ENCODE data around the gene NNMT.
A peak's percentile ranks its signal among the peaks of the same experiment; 100 is the strongest.

NNMT gene

GRCh38 chr11:114256176-114256966 is 39.8 kb upstream of the NNMT start:
- Histone ChIP-seq H3K27ac (no peak overlapping the region), H3K4me3 (no peak overlapping the region), H3K4me1 (peaks cover 39% of the 10 kb centered on the region), H3K27me3 (no peaks in the 10 kb centered on the region), H4K20me1 (no peaks in the 10 kb centered on the region), H3K9me3 (no peaks in the 10 kb centered on the region), H3K4me2 (no peak overlapping the region), H3K36me3 (no peaks in the 10 kb centered on the region), H3K9ac (no peak overlapping the region)
- no peak for TF ChIP-seq Cebpa-rat (IDR thresholded peaks at IDR 0.05)

- no peak for TF ChIP-seq Cebpa-rat (IDR thresholded peaks at IDR 0.05)
- no peaks in the 10 kb centered on the region for H3K9me3 ChIP-seq
- H3K9ac ChIP-seq: no peak overlapping the region
- no peaks in the 10 kb centered on the region for H3K36me3 ChIP-seq
- H3K27me3 ChIP-seq: no peaks in the 10 kb centered on the region
- H3K4me2 ChIP-seq: no peak overlapping the region
- H3K4me3 ChIP-seq: no peak overlapping the region
- no peaks in the 10 kb centered on the region for H4K20me1 ChIP-seq
- H3K27ac ChIP-seq: no peak overlapping the region
- peaks cover 33% of the 10 kb centered on the region for H3K4me1 ChIP-seq
Measured at GRCh38 chr11:114256967-114257286, 39.3 kb upstream of the NNMT start.

DNA sequence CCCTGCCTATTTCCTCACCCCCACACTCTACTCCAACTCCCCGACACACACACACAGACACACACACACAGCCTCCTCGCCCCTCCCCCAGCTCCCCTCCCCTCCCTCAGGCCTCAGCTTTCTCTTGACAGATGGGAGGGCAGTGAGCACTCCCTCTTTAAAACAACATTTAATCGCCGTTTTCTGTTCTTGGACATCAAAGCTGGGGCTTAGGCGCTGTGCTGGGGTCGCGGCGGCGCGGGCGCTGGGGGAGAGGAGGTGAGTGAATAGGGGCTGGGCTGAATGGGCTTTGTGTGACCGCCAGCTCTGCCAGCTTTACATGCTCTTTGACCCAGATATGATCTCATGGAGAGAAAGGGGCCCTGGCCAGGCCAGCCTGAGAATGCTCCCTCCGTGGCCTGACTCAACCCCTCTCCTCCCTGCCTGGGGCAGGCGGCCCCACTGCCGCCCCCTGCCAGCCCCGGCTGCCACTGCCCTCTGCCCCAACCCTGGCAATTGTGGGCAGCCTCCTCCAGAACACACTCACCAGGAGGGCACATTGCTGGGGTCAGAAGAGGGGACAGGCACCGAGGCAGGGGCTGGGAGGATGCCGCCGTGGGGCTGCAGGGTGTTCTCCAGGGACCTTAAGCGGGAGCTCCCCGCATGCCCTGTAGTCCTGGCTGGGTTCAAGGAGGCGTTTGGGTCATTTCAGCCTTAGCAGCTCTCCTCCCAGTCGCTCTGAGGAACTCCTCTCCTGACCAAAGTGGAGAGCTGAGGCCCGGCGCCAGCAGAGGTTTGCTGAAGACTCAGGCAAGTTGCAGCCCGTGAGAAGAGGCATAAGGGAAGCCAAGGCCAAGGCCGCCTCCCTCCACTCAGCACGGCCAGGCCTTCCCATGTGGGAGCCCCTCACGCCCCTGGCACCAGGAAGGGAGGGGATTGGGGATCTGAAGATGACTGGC is 38.3 kb upstream of the NNMT start:
- TF ChIP-seq Cebpa-rat (IDR thresholded peaks at IDR 0.05): no peak
- H3K4me1 ChIP-seq: peaks cover 27% of the 10 kb centered on the region
- peak overlapping the region; percentile 32 for H3K4me2 ChIP-seq
- H3K4me3 ChIP-seq: no peak overlapping the region
- H3K9me3 ChIP-seq: no peaks in the 10 kb centered on the region
- no peaks in the 10 kb centered on the region for H3K27me3 ChIP-seq
- H3K9ac ChIP-seq: no peak overlapping the region
- no peak overlapping the region for H3K27ac ChIP-seq
- no peaks in the 10 kb centered on the region for H3K36me3 ChIP-seq
- H4K20me1 ChIP-seq: no peaks in the 10 kb centered on the region

DNA sequence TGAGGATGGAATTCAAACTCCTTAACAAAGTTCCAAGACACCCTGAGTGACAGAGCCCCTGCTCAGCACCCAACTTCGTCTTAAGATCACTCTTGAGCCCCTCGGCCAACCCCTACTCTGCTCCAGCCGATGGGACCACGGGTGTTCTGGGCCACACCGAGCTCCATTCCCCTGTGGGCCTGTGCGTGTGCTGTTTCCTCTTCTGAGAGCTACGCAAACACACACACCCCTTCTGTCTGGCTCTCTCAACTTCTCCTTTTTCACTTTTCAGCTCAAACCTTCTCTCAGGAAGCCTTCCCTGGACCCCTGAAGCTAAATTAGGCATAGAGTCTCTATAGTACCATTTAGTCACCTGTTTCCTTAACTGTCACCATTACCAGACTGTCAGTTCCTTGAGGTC is 37.5 kb upstream of the NNMT start:
- Histone ChIP-seq H3K9ac (no peak overlapping the region), H3K27me3 (no peaks in the 10 kb centered on the region), H3K4me2 (peak overlapping the region; percentile 32), H4K20me1 (no peaks in the 10 kb centered on the region), H3K4me1 (peaks cover 27% of the 10 kb centered on the region), H3K4me3 (no peak overlapping the region), H3K27ac (no peak overlapping the region), H3K36me3 (no peaks in the 10 kb centered on the region), H3K9me3 (no peaks in the 10 kb centered on the region)
- TF ChIP-seq Cebpa-rat (IDR thresholded peaks at IDR 0.05): no peak

DNA sequence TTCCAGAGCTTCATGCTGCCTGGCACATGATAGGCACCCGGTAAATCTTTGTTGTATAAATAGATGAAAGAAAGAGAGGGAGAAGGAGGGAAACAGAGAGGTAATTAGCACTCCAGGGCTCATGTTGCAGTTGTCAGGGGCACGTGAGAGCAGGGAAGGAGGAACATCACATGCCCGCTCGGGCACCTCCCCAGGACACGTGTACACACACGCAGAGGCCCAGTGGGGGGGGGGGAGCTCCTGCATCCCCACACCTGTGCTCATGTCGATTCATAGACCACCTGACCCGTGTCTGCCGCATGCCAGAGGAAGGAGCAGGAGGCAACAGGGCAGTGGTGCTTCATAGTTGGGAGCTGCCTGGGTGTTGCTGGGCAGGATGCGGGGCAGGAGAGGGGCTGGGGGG is 37.1 kb upstream of the NNMT start:
- no peak overlapping the region for H3K4me3 ChIP-seq
- peak overlapping the region; percentile 32 for H3K4me2 ChIP-seq
- H3K36me3 ChIP-seq: no peaks in the 10 kb centered on the region
- H3K27ac ChIP-seq: no peak overlapping the region
- no peaks in the 10 kb centered on the region for H3K9me3 ChIP-seq
- peaks cover 27% of the 10 kb centered on the region for H3K4me1 ChIP-seq
- no peak overlapping the region for H3K9ac ChIP-seq
- TF ChIP-seq Cebpa-rat (IDR thresholded peaks at IDR 0.05): no peak
- no peaks in the 10 kb centered on the region for H3K27me3 ChIP-seq
- H4K20me1 ChIP-seq: no peaks in the 10 kb centered on the region

DNA sequence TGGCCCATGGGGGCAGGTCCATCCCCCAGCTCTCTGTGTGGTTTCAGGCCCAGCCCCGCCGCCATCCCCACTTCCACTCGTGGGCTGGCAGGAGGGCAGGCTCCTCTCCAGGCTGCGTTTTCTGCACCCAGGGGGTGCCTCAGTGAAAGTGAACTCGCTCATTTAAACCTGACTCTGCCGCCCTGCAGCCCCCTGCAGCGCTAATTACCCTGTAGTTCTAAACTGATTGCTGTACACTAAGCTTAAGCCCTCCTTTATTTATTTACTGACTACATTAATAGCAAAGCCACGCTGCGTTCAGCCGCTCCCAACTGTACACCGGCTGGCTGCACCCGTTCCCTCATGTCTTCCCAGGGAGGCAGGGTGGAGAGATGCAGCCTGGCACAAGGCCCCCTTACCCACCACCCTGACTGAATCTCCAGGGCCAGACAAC is 36.6 kb upstream of the NNMT start:
- no peak for TF ChIP-seq Cebpa-rat (IDR thresholded peaks at IDR 0.05)
- Histone ChIP-seq H3K4me3 (no peak overlapping the region), H3K27ac (no peak overlapping the region), H3K4me1 (peaks cover 27% of the 10 kb centered on the region), H3K9me3 (no peaks in the 10 kb centered on the region), H3K4me2 (peak overlapping the region; percentile 32; the same call in 1 of the 2 replicates), H3K9ac (no peak overlapping the region), H3K36me3 (no peaks in the 10 kb centered on the region), H3K27me3 (no peaks in the 10 kb centered on the region), H4K20me1 (no peaks in the 10 kb centered on the region)

DNA sequence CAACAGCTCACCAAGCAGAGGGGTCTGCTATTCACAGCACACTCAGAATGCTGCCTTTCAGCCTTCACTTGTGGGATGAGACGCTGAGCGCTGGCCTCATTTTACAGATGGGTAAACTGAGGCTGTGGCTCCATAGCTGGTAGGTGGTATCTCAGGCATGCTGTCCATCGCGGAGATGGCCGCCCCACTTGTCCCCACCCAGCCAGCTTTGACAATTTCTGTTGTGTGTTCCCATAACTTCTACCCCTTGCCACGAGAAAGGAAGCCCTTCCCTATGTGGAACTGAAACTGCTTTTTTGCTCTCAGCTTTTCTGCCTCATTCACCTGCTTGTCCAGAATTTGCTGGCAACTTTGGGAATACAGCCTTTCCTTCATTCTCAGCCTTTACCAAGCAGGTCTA is 36.1 kb upstream of the NNMT start:
- Histone ChIP-seq H3K4me2 (no peak overlapping the region), H3K36me3 (no peaks in the 10 kb centered on the region), H3K4me3 (no peak overlapping the region), H4K20me1 (no peaks in the 10 kb centered on the region), H3K9ac (no peak overlapping the region), H3K4me1 (peaks cover 27% of the 10 kb centered on the region), H3K27me3 (no peaks in the 10 kb centered on the region), H3K9me3 (no peaks in the 10 kb centered on the region), H3K27ac (no peak overlapping the region)
- TF ChIP-seq Cebpa-rat (IDR thresholded peaks at IDR 0.05): no peak

- no peak for TF ChIP-seq Cebpa-rat (IDR thresholded peaks at IDR 0.05)
- Histone ChIP-seq H3K27me3 (no peaks in the 10 kb centered on the region), H3K9ac (no peak overlapping the region), H4K20me1 (no peaks in the 10 kb centered on the region), H3K9me3 (no peaks in the 10 kb centered on the region), H3K4me1 (peaks cover 27% of the 10 kb centered on the region), H3K36me3 (no peaks in the 10 kb centered on the region), H3K4me3 (no peak overlapping the region), H3K27ac (no peak overlapping the region), H3K4me2 (no peak overlapping the region)
Measured at GRCh38 chr11:114260483-114260882, 35.7 kb upstream of the NNMT start.

- Histone ChIP-seq H3K4me3 (no peak overlapping the region), H3K4me2 (no peak overlapping the region), H4K20me1 (no peaks in the 10 kb centered on the region), H3K4me1 (peaks cover 25% of the 10 kb centered on the region), H3K36me3 (no peaks in the 10 kb centered on the region), H3K27me3 (no peaks in the 10 kb centered on the region), H3K27ac (no peak overlapping the region), H3K9ac (no peak overlapping the region), H3K9me3 (no peaks in the 10 kb centered on the region)
- no peak for TF ChIP-seq Cebpa-rat (IDR thresholded peaks at IDR 0.05)
Measured at GRCh38 chr11:114261791-114262190, 34.4 kb upstream of the NNMT start.

Data from BLaER1 (cell line).